HG03196 (cell line): Measurements from ENCODE around the gene GPR6.

Source experiments
- ATAC-seq: cut with Tn5 transposase; IDR thresholded peaks from one replicate; pipeline ENCODE4 v1.9.1; 2021; ENCODE audit not compliant: unreplicated experiment

GPR6 gene, protein sequence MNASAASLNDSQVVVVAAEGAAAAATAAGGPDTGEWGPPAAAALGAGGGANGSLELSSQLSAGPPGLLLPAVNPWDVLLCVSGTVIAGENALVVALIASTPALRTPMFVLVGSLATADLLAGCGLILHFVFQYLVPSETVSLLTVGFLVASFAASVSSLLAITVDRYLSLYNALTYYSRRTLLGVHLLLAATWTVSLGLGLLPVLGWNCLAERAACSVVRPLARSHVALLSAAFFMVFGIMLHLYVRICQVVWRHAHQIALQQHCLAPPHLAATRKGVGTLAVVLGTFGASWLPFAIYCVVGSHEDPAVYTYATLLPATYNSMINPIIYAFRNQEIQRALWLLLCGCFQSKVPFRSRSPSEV

GRCh38 chr6:109978174-109979032, at the start of gene GPR6:
TSS of gene GPR6 (plus strand) at chr6:109978311. CDS start at chr6:109979113, 802 bp downstream.
- ATAC-seq: no peak

DNA sequence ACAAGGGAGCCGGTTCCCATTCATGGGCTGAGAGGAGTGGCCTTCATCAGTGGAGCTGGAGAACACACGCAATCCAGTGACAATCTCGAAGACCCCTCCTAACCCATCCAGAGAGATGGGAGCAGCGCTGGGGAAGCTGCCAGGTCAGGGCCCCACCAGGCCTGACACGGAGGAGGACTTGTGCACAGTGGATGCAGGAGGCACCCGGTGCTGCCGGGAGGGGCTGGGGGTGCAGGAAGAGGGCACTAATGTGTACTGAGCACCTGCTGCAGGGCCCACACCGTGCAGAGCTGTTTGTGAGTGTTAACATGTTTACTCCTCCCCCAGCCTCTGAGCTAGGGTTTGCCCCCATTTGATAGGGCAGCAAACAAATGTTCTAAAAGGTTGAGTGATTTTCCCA, 43.8 kb upstream of the GPR6 start:
- no peak for ATAC-seq

- no peak for ATAC-seq
These were observed 38.5 kb upstream of the GPR6 start for GRCh38 chr6:109939654-109940053.

DNA sequence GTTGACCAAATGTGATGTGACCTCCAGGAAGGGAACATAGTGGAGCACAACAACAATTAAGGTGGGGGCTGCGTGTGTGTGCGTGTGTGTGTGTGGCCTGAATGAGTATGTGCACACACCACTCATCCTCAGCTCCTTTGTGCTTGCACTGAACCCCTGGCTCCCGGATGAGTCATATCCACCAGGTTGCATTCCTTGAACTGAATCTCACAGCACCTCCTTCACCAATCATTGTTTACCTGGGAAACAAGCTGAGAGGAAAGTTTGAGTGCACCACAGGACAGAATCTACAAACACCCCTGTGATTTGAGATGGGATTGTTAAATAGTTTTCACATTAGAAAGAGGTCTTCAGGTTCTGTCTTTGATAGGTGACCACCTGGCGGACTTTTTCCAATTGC, 33.7 kb upstream of the GPR6 start:
- ATAC-seq: no peak

- ATAC-seq: no peak
These were observed 33.0 kb upstream of the GPR6 start for GRCh38 chr6:109945091-109945490.

DNA sequence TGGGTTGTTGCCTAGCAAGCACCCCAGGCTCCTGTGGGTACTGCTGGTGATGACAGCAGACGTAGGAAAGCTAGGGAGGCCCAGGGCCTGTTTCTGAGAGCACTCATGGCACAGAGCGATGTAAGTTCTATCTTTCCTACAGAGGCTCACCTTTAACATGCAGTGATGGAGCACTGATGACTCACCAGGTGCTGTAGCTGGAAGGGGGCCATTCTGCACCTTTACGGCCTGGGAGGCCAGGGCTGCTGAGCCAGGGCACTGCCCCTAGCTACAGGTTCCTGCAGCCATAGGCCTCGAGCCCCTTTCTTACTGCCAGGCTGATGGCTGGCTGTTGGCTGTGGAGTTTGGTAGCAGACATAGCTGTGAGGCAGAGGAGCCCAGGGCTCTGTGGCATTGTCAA, 31.1 kb upstream of the GPR6 start:
- no peak for ATAC-seq

DNA sequence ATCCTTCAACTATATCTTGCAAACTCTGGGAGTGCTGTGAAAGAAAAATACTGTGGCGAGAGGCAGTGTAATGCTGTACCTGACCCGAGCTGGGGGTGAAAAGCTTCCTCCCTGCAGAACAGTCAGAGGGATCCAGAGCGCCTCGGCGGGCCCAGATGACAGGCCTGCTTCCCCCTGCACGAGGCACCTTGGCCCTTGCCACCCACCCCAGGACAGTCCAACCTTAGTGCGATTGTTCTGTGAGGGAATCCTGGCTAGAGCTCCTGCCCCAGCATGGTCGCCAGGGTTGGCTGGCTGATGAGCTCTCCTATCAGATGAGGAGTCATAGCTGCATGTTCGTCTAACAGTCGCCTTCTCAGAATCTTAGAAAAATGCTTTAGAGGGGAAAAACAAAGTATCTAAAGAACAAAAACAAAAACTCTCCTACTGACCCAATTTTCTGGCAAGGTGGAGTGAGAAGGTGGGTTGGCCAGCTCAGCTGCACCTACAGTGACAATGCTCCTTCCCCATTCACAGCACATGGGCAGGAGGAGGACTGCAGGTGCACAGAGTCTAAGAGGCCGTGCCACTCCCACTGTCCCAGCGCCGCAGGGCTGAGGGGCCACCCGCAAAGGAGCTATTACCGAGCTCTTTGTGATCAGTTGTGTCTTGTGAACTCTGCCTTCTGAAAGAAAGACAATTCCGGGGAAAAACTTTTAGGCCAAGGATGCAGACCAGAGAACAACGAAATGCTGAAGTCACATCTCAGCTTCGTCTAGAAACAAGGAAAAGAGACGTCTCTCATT, 28.6 kb upstream of the GPR6 start:
- ATAC-seq: no peak

DNA sequence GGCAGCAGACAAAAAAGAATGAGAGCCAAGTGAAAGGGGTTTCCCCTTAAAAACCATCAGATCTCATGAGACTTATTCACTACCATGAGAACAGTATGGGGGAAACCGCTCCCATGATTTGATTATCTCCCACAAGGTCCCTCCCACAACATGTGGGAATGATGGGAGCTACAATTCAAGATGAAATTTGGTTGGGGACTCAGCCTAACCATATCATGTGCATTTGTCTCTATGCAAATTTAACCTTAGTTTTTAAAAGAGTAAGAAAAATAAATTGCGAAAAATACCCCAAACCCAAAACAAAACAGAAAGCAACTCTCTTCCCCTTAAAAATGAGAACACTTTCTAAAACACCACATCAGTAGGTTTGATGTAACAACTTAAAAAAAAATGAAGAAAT, 22.6 kb upstream of the GPR6 start:
- ATAC-seq: no peak

DNA sequence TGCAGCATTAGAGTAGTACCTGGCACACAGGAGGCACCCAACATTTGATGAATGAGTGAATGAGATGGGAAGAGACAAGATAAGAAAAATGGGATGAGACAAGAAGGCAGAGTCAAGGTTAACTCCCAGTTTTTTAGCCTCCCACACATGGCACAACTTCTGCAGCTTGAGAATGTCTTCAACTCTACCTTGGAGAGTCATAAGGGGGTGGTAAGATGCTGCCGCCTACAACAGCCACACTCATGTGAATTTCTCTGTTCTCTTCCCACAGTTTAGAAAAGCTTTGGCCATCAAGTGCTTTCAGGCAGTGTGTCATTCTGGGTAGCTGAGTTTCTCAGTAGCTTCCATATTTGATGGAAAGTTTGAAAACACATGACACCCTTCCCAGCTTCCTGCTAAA, 19.5 kb upstream of the GPR6 start:
- no peak for ATAC-seq

DNA sequence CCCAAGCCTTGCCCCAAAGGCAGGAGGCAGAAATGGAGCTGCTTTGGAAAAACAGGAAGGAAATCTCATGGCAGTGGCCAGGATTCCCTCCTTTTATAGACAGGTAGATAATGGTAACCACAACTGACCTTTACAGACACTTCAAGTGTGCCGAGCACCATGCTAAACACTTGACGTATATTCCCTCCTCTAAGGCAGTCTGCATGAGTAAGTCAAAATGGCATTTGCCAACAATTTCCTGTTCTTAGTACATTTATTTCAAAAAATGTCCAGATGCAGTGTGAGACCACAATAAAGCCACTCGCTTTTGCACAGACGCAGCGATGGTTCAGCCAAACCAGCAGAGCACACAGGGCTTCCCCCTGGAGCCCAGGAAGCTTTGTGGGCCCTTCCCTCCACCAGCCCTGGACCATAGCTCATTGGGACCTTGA, 16.5 kb upstream of the GPR6 start:
- ATAC-seq: no peak

DNA sequence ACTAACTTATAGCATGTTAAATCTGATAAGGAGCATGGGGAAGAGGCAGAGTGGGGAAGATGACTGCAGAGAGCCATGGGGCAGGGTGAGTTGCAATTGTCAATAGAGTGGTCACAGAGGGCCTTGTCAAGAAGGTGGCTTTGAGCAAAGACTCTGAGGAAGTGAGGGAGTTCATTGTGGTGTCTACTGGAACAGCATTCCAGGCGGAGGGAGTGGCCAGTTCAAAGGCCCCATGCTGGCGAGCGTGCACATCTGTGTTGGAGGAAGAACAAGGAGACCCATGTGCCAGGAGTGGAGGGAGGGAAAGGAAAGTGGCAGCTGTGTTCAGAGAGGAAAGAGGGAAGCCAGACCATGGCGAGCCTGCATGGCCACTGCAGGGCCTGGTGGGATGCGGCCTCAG, 15.8 kb upstream of the GPR6 start:
- ATAC-seq: no peak

DNA sequence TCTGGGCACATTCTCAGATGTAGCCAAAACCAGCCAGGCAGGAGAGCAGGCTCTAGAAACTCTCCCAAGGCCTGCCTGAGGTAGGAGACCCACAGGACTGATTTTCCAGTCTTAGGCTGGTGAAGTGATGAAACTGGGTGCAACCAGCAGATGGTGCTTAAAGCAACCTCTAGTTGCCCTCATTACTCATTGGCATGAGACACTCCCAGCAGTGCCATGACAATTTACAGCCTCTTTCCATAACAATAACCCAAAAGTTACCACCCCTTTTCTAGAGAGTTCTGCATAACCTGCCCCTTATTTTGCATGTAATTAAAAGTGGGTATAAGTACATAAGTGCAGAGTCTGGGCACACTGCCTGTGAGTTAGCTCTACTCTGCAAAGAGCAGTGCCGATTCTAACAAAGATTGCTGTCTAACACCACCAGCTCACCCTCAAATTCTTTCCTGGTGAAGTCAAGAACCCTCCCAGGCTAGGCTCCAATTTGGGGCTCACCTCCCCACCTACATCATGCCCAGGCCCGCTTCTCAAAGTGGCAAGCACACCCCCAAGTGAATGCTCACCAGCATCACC, 14.4 kb upstream of the GPR6 start:
- ATAC-seq: no peak

- ATAC-seq: no peak
These were observed 13.2 kb upstream of the GPR6 start for GRCh38 chr6:109964949-109965348.

GRCh38 chr6:109966299-109966698, 11.8 kb upstream of the GPR6 start:
- no peak for ATAC-seq

DNA sequence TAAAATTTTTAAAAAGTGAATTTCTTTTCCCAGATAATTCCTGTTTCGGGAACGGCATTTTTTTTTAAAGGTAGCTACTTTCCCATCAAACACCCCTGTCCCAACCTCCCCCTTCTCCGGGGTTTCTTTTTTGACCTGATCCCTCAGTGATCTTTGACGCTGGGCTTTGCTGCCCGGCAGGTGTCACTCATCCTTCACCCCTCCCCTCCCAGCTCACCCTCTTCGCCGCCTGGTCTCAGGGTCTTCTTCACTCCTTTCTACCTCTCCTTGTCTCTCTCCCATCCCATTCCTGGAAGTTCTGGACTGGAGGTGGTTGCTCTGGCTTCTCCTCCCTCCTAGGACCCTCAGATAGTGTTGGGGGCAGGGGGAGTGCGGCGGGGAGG, 329 bp upstream of the GPR6 start:
- no peak for ATAC-seq

DNA sequence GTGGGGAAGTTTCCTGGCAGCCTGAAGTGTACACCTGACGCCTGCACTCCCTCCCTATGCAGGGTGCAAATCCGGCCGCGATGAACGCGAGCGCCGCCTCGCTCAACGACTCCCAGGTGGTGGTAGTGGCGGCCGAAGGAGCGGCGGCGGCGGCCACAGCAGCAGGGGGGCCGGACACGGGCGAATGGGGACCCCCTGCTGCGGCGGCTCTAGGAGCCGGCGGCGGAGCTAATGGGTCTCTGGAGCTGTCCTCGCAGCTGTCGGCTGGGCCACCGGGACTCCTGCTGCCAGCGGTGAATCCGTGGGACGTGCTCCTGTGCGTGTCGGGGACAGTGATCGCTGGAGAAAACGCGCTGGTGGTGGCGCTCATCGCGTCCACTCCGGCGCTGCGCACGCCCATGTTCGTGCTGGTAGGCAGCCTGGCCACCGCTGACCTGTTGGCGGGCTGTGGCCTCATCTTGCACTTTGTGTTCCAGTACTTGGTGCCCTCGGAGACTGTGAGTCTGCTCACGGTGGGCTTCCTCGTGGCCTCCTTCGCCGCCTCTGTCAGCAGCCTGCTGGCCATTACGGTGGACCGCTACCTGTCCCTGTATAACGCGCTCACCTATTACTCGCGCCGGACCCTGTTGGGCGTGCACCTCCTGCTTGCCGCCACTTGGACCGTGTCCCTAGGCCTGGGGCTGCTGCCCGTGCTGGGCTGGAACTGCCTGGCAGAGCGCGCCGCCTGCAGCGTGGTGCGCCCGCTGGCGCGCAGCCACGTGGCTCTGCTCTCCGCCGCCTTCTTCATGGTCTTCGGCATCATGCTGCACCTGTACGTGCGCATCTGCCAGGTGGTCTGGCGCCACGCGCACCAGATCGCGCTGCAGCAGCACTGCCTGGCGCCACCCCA, 1.2 kb downstream of the GPR6 start:
- ATAC-seq: no peak

- no peak for ATAC-seq
These were observed 6.3 kb downstream of the GPR6 start for GRCh38 chr6:109984410-109984809.

DNA sequence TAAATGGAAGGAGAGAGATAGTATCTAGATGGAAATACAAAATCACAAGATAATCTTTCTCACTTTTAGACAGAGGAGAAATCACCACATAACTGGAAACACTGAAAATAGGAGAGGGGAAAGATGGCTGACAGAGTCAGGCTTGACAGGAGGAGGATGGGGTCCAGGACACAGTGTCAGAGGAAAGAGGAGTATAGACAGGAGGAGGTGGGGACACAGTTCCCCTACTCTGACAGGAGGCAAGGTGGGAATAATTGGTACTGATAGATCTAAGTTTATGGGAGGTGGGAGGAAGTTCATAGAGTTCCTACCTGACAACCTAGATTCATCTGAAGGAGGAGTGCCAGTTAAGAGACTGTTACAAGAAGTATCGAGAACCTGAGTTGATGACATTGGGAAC, 9.1 kb downstream of the GPR6 start:
- no peak for ATAC-seq

DNA sequence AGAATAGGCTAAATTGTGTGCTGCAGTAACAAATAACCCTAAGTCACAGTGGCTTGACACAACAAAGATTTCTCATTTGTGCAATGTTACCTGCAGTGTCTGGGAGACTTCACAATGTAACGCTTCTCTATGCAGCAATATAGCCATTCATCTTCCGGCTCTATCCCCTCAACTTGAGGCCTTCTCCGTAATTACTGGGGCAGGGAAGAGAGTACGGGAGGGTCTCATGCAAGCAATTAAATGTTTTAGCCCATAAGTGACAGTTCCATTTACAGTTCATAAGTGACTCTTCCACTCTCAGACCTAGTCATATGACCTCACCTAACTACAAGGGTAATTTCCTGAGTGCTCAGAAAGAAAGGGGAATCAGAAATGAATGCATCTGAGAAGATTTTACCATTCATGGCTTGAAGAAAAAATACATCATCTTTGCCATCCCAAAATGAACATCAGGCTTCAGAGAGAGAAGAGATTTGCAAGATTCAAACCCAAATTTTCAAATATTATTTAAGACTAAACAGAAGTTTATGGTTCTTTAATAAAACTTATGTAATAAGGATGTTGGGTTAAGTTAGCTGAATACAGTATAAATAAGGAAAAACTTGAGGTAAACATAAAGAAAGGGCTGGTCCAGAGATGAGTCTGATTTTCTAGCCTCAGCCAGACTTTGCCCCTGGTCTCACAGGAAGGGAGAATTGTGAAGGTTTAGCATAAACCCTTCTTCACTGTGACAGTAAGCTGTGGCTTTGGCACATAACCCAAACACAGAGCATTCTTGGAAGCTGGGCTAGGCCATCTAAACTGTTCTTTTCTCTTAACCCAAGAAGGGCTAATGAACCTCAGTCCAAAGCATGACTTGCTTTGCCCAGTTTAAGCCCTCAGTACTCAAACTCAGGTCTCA, 13.3 kb downstream of the GPR6 start:
- ATAC-seq: no peak
